ENCODE measurements around the gene GNGT1. TPM values are rescaled to one million over a fixed set of nuclear protein-coding genes. Genes with fewer than 3 reads are reported as not detected.

GNGT1 gene
- total and polyA plus RNA-seq, 2 of the 13 experiments (the other 11 are each of a cell fraction or from before 2014, with no cell fraction given): not detected

DNA sequence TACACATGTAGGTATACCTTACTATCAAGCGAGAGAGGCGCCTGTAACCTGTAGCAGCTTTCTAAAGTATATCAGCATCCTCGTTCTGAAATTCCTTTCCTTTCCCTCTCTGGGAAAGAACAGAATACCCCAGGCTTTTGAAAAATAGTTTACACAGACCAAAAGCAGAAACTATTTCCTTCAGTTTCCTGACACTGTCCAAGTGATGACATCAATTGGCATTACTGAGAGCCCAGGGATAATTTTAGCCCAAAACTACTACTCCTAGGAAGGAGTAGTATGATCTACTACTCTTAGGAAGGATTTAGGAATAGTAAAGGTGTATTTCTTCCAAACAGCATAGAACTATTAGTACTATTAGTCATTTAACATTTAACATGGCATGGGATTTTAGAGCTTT is 21.2 kb downstream of the GNGT1 start:
- in situ Hi-C loops (cut with HindIII; ENCODE audit: extremely low pct_ligation_motif_present, low pct_unique_long_range_greater_than_20kb): no loop called here
- no peak for DNase-seq (ENCODE audit: low spot score)
- Histone ChIP-seq H4K20me1 (ENCODE audit: insufficient read depth, low read length) (no peaks in the 10 kb centered on the region), H3K4me2 (ENCODE audit: low read depth, low read length) (no peak overlapping the region), H3K9me3 (ENCODE audit: low read length) (no peaks in the 10 kb centered on the region), H3K79me2 (ENCODE audit: insufficient read depth, low read length) (no peaks in the 10 kb centered on the region), H3K36me3 (replicated peaks in 1 of 2; ENCODE audit: control insufficient read depth in 1 of 2, insufficient read depth in 2 of 2, low read length in 2 of 2) (no peaks in the 10 kb centered on the region), H3K27me3 (ENCODE audit: control insufficient read depth in 1 of 2, insufficient read depth in 2 of 2, low read length in 2 of 2) (no peaks in the 10 kb centered on the region; a peak in 1 of 5 replicates), H3K27ac (ENCODE audit: extremely low read length, insufficient read depth, low read length) (no peak overlapping the region), H2AFZ (ENCODE audit: low read length) (no peak overlapping the region), H3K9ac (ENCODE audit: insufficient read depth, low read depth, low read length) (no peak overlapping the region), H3K4me3 (replicated peaks in 1 of 3; ENCODE audit: insufficient read depth in 1 of 3, low read depth in 2 of 3, low read length in 3 of 3) (no peak overlapping the region), H3K4me1 (ENCODE audit: insufficient read depth, low read length) (no peaks in the 10 kb centered on the region)
- TF ChIP-seq ZNF383 (CRISPR knock-in tag; IDR thresholded peaks at IDR 0.05; ENCODE audit: borderline replicate concordance) (no peak), SOX5 (CRISPR knock-in tag; IDR thresholded peaks at IDR 0.05; ENCODE audit: borderline replicate concordance) (no peak), TAF1 (CRISPR knock-in tag; IDR thresholded peaks at IDR 0.05) (no peak), HMG20A (CRISPR knock-in tag; IDR thresholded peaks at IDR 0.05; ENCODE audit: borderline replicate concordance) (no peak), TMF1 (CRISPR knock-in tag; IDR thresholded peaks at IDR 0.05; ENCODE audit: low read depth) (no peak), ZNF121 (CRISPR knock-in tag; IDR thresholded peaks at IDR 0.05) (no peak), ZBTB38 (CRISPR knock-in tag; IDR thresholded peaks at IDR 0.05) (no peak), ZNF292 (CRISPR knock-in tag; IDR thresholded peaks at IDR 0.05; ENCODE audit: borderline replicate concordance, low read depth) (no peak), PAWR (CRISPR knock-in tag; IDR thresholded peaks at IDR 0.05; ENCODE audit: borderline replicate concordance) (no peak), CCAR2 (optimal IDR thresholded peaks at IDR 0.05; ENCODE audit: low read depth, low read length) (no peak), ZNF614 (CRISPR knock-in tag; IDR thresholded peaks at IDR 0.05; ENCODE audit: borderline replicate concordance) (no peak), ZKSCAN8 (CRISPR knock-in tag; IDR thresholded peaks at IDR 0.05; ENCODE audit: borderline replicate concordance) (no peak), ZFP90 (CRISPR knock-in tag; IDR thresholded peaks at IDR 0.05; ENCODE audit: borderline replicate concordance) (no peak), ZNF350 (CRISPR knock-in tag; IDR thresholded peaks at IDR 0.05; ENCODE audit: borderline replicate concordance, low read depth) (no peak), ZNF781 (CRISPR knock-in tag; IDR thresholded peaks at IDR 0.05; ENCODE audit: borderline replicate concordance, not compliant biosample characterization) (no peak), TBX2 (CRISPR knock-in tag; IDR thresholded peaks at IDR 0.05; ENCODE audit: borderline replicate concordance) (no peak), ZNF747 (CRISPR knock-in tag; IDR thresholded peaks at IDR 0.05; ENCODE audit: borderline replicate concordance) (no peak), ZNF776 (CRISPR knock-in tag; IDR thresholded peaks at IDR 0.05) (no peak)
- TF ChIP-seq, protein P1, sequence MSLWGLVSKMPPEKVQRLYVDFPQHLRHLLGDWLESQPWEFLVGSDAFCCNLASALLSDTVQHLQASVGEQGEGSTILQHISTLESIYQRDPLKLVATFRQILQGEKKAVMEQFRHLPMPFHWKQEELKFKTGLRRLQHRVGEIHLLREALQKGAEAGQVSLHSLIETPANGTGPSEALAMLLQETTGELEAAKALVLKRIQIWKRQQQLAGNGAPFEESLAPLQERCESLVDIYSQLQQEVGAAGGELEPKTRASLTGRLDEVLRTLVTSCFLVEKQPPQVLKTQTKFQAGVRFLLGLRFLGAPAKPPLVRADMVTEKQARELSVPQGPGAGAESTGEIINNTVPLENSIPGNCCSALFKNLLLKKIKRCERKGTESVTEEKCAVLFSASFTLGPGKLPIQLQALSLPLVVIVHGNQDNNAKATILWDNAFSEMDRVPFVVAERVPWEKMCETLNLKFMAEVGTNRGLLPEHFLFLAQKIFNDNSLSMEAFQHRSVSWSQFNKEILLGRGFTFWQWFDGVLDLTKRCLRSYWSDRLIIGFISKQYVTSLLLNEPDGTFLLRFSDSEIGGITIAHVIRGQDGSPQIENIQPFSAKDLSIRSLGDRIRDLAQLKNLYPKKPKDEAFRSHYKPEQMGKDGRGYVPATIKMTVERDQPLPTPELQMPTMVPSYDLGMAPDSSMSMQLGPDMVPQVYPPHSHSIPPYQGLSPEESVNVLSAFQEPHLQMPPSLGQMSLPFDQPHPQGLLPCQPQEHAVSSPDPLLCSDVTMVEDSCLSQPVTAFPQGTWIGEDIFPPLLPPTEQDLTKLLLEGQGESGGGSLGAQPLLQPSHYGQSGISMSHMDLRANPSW (CRISPR knock-in tag; IDR thresholded peaks at IDR 0.05; ENCODE audit: borderline replicate concordance): no peak
- TF ChIP-seq, protein P2, sequence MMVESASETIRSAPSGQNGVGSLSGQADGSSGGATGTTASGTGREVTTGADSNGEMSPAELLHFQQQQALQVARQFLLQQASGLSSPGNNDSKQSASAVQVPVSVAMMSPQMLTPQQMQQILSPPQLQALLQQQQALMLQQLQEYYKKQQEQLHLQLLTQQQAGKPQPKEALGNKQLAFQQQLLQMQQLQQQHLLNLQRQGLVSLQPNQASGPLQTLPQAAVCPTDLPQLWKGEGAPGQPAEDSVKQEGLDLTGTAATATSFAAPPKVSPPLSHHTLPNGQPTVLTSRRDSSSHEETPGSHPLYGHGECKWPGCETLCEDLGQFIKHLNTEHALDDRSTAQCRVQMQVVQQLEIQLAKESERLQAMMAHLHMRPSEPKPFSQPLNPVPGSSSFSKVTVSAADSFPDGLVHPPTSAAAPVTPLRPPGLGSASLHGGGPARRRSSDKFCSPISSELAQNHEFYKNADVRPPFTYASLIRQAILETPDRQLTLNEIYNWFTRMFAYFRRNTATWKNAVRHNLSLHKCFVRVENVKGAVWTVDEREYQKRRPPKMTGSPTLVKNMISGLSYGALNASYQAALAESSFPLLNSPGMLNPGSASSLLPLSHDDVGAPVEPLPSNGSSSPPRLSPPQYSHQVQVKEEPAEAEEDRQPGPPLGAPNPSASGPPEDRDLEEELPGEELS (CRISPR knock-in tag; IDR thresholded peaks at IDR 0.05): no peak
- FAIRE-seq: no peak
- POLR2A ChIA-PET: no interaction called here
- no peak for ATAC-seq
- 2% methylated on average over 3 of the region's 3 CpGs for WGBS (ENCODE audit: low lambda C conversion rate)
- intact Hi-C loops (cut with micrococcal nuclease; ENCODE audit: unreplicated experiment): no loop called here
- CTCF ChIA-PET (ENCODE audit: low intra/inter-chr PET ratio, low total read pairs): no interaction called here
- no TSS peak for BruUV-seq (replicated peaks)

All from HepG2 (cell line).